H1 (cell line): ENCODE results near the gene PTPRD. TPM values are rescaled to one million over a fixed set of nuclear protein-coding genes. Genes with fewer than 3 reads are reported as not detected.

Experiments used
- CEBPB ChIP-seq: IDR thresholded peaks from 2 replicates; pipeline ENCODE4 v1.6.1; 2012; ENCODE audit warnings: low read depth, low read length
- SIRT6 ChIP-seq: IDR thresholded peaks from one replicate; pipeline ENCODE4 v1.7.1; 2012; ENCODE audit warnings: low read length, inconsistent platforms
- TCF12 ChIP-seq: IDR thresholded peaks from 2 replicates; pipeline ENCODE4 v1.6.1; 2011; ENCODE audit warnings: low read depth, mild to moderate bottlenecking, low read length
- polyA plus RNA-seq, 7 experiments: library from polyadenylated mRNA; depleted of rRNA in 3 of 7; stranded (reverse) in 5 of 7; unstranded in 2 of 7; fragments of >200 nt in 5 of 7; fragments of 200-250 nt in 2 of 7; gene quantifications; 1 replicate in 5 of 7; 2 replicates in 1 of 7; 4 replicates in 1 of 7; pipeline versions ENCODE4 v1.2.1 to v1.2.3, GENCODE V29; 2011 to 2013; ENCODE audit warnings: missing spikeins in 2 of 7, mixed read lengths in 2 of 7
- total RNA-seq: library from RNA; stranded (reverse); fragmentation: NEBNext Ultra II Directional; extraction: Animal tissue kit (Norgen Biotek cat#: 25700); gene quantifications from 2 replicates; pipeline ENCODE4 v1.2.1, GENCODE V29; 2021

Gene PTPRD
- total and polyA plus RNA-seq, 2 of the 8 experiments (the other 6 are each of a cell fraction or from before 2014, with no cell fraction given) = 17.2 to 77.0 TPM

GRCh38 chr9:9743822-9744221, 869.0 kb downstream of the PTPRD start (continued):
- no peak for TF ChIP-seq TCF12
- TF ChIP-seq CEBPB = no peak
- TF ChIP-seq SIRT6 = no peak
